Testis (tissue), 3 donors: ENCODE measurements around the gene PLEKHA7. TPM values are rescaled to one million over a fixed set of nuclear protein-coding genes. Genes with fewer than 3 reads are reported as not detected.

Experiments used
- DNase-seq: peaks from one replicate; pipeline ENCODE4 v3.0.0-alpha.2; 2019
- H3K27ac ChIP-seq, 2 donors: fragments of 200-600 bp; sonication (generic); one replicate each; pipeline ENCODE4 v1.5.1; 2019
- H3K27me3 ChIP-seq: fragments of 200-600 bp; sonication (generic); one replicate; pipeline ENCODE4 v1.5.1; 2019
- H3K36me3 ChIP-seq: fragments of 200-600 bp; sonication (generic); one replicate; pipeline ENCODE4 v1.5.1; 2017; ENCODE audit warnings: low read depth; ENCODE audit errors: missing control alignments
- H3K4me1 ChIP-seq: fragments of 200-600 bp; sonication (generic); one replicate; pipeline ENCODE4 v1.5.1; 2019
- H3K4me3 ChIP-seq, 2 donors: fragments of 200-600 bp; sonication (generic); one replicate each; pipeline ENCODE4 v1.5.1; 2017 to 2019
- H3K9me3 ChIP-seq: fragments of 200-600 bp; sonication (generic); one replicate; pipeline ENCODE4 v1.5.1; 2017
- POLR2A ChIP-seq: fragments of 450-650 bp; IDR thresholded peaks from one replicate; pipeline ENCODE4 v1.6.1; 2017; ENCODE audit warnings: antibody characterized with exemption, mild to moderate bottlenecking, moderate library complexity
- WGBS, 2 donors: methylation state at CpG; one replicate each; pipeline ENCODE4 v1.1.5; 2018; 5-methylcytosine and 5-hydroxymethylcytosine counted together
- intact Hi-C: fragments of 100-400 bp; cut with DNase I; formaldehyde crosslinking; loops from one replicate; pipeline ENCODE4 v1.15.1; 2023; ENCODE audit warnings: low total_unique reads
- polyA plus RNA-seq: library from polyadenylated mRNA; stranded (reverse); fragments of 350-450 nt; fragmentation: Illumina TruSeq; extraction: RNeasy Lipid Tissue Mini Kit (QIAGEN cat#74804); gene quantifications from one replicate; pipeline ENCODE4 v1.2.3, GENCODE V29; 2014; ENCODE audit warnings: low read depth, low replicate concordance; ENCODE audit not compliant: insufficient read depth
- total RNA-seq, 2 donors: library from RNA; depleted of rRNA; stranded (reverse); fragments of >200 nt; gene quantifications; one replicate each; pipeline ENCODE4 v1.2.3, GENCODE V29; 2016
- TF ChIP-seq, protein P1 (sequence below), 3 experiments: fragments of 450-650 bp in 2 of 3; fragments of 200-600 bp in 1 of 3; sonication (generic) in 1 of 3; IDR thresholded peaks; one replicate each; pipeline ENCODE4 v1.5.1; 2016 to 2019; ENCODE audit warnings: antibody characterized with exemption in 3 of 3, mild to moderate bottlenecking in 2 of 3, moderate library complexity in 1 of 3

Gene PLEKHA7
- total and polyA plus RNA-seq, 3 donors from 2014 or later, result 33.0 to 64.9 (median 63.9) TPM

DNA sequence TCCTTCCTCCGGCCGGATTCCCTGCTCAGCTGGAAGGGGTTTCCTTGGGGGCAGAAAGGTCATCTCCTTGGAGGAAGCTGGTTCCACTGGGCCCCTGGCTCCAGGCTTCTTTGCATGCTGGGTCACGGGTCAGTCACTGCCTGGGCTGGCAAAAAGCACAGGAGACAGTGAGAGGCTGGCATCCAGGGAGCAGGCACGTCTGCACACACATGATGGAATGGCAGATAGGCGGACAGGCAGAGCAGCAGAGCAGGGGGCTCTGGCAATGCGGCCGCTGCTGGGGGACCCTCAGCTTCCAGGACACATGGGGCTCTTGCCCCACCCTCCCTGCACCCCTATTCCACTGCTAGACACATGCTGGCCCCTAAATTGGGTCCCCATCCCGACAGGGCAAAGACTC, 235.3 kb downstream of the PLEKHA7 start:
- Histone ChIP-seq H3K27me3 (no peaks in the 10 kb centered on the region), H3K4me1 (peaks cover 8% of the 10 kb centered on the region), H3K27ac (no peak overlapping the region), H3K9me3 (no peaks in the 10 kb centered on the region), H3K4me3 (no peak overlapping the region), H3K36me3 (no peaks in the 10 kb centered on the region)
- intact Hi-C loops, result no loop called here
- TF ChIP-seq POLR2A, result no peak
- TF ChIP-seq, protein P1, sequence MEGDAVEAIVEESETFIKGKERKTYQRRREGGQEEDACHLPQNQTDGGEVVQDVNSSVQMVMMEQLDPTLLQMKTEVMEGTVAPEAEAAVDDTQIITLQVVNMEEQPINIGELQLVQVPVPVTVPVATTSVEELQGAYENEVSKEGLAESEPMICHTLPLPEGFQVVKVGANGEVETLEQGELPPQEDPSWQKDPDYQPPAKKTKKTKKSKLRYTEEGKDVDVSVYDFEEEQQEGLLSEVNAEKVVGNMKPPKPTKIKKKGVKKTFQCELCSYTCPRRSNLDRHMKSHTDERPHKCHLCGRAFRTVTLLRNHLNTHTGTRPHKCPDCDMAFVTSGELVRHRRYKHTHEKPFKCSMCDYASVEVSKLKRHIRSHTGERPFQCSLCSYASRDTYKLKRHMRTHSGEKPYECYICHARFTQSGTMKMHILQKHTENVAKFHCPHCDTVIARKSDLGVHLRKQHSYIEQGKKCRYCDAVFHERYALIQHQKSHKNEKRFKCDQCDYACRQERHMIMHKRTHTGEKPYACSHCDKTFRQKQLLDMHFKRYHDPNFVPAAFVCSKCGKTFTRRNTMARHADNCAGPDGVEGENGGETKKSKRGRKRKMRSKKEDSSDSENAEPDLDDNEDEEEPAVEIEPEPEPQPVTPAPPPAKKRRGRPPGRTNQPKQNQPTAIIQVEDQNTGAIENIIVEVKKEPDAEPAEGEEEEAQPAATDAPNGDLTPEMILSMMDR (IDR thresholded peaks at IDR 0.05), result no peak
- WGBS, 2 donors, result 87 to 91% methylated on average over 6 to 8 of the region's 8 CpGs
- no peak for DNase-seq

DNA sequence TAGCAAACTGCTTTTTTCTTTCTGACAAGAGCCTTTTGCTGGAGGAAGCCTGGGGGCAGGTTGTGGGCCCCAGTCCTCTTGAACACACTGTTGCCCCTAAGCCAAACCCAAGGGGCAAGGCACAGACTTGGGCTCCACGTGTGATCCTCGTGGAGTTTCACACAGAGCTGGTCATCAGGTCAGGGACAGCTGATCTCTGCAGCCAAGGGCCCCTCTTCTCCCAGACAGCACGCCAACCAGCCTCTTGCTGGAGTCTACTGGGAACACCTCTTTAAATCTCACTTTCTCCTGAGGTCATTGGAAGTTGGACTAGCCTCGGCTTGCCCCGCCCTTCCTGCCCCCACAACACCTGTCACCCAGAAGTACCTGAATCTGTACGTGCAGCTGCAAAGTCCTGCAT, 235.9 kb downstream of the PLEKHA7 start:
- intact Hi-C loops, result no loop called here
- H3K4me3 ChIP-seq, result no peak overlapping the region
- no peaks in the 10 kb centered on the region for H3K9me3 ChIP-seq
- TF ChIP-seq, protein P1 (IDR thresholded peaks at IDR 0.05), result no peak
- no peak for TF ChIP-seq POLR2A
- DNase-seq, result no peak
- H3K27me3 ChIP-seq, result no peaks in the 10 kb centered on the region
- no peak overlapping the region for H3K27ac ChIP-seq
- peaks cover 2% of the 10 kb centered on the region for H3K4me1 ChIP-seq
- 87 to 95% methylated on average over 6 of the region's 6 CpGs for WGBS, 2 donors
- no peaks in the 10 kb centered on the region for H3K36me3 ChIP-seq

DNA sequence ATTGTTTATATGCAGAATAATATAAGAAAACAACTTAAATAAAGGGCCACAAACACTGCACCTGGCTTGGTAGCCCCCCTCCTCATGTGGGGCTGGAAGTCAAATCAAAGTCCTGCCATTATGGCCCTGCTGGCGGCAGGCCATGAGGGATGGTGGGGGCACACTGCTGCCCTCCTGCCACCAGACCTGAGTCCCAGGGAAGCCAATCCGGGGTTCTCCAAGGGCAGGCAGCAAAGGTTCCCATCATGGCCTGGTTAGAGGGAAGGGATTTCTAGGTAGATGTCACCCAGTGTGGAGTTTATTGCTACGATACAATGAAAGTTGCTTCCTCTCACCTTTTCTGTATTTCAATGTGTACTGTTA, 236.6 kb downstream of the PLEKHA7 start:
- no peak overlapping the region for H3K4me3 ChIP-seq
- no peaks in the 10 kb centered on the region for H3K27me3 ChIP-seq
- no peak for DNase-seq
- no peaks in the 10 kb centered on the region for H3K9me3 ChIP-seq
- 83 to 92% methylated on average over 3 of the region's 3 CpGs for WGBS, 2 donors
- TF ChIP-seq, protein P1 (IDR thresholded peaks at IDR 0.05), result no peak
- TF ChIP-seq POLR2A, result no peak
- no peaks in the 10 kb centered on the region for H3K4me1 ChIP-seq
- intact Hi-C loops, result no loop called here
- no peak overlapping the region for H3K27ac ChIP-seq
- H3K36me3 ChIP-seq, result no peaks in the 10 kb centered on the region

DNA sequence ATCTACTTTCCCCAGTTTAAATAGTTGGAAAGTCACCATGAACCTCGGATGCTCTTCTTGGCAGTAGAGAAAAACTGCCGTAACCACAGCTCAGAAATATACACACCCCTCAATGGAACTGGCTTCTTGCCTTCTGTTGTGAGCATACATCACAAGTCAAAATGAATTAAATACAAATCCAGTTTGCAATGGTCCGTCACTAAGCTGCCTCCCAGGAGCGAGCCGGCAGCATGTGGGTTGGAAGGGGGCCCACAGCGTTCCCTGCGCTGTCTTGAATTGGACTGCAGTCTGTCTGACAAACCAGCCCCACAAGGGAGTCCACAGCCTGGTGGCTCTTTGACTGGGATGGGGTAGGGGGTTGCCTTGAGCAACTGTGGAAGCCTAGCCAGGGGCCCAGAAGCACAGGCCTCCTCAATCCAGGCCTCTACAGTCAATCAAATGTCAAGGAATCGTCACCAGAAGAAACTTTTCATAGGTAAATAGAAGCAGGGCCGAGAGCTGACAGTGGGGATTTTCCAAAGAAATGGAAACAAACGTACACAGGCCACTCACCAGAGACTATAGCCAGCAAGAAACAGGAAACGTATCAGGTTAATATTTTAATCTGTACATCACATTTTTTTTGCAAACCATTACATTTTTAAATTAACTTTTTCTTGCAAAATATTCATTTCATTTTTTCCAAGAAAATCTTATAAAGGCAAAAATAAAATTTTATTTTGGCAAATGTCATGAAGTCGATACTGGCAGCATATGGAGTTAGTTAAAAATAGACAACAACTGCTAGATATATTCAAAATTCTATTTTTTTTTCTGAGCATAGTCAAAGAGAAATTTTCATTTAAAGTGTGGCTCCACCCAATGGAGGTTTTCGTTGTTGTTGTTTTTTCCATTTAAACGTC, 237.3 kb downstream of the PLEKHA7 start:
- Histone ChIP-seq H3K27me3 (no peaks in the 10 kb centered on the region), H3K27ac (no peak overlapping the region), H3K4me3 (no peak overlapping the region), H3K36me3 (no peaks in the 10 kb centered on the region), H3K9me3 (no peaks in the 10 kb centered on the region), H3K4me1 (no peaks in the 10 kb centered on the region)
- TF ChIP-seq, protein P1 (IDR thresholded peaks at IDR 0.05), result no peak
- no peak for TF ChIP-seq POLR2A
- intact Hi-C loops, result no loop called here
- WGBS, 2 donors, result 66 to 69% methylated on average over 12 to 14 of the region's 14 CpGs
- DNase-seq, result no peak
